PFSK-1 (cell line): Measurements from ENCODE around the gene FOSB.

Source experiments
- FOXP2 ChIP-seq: optimal IDR thresholded peaks from 2 replicates; pipeline ENCODE3; 2011; ENCODE audit warnings: borderline replicate concordance, control low read depth, inconsistent platforms; ENCODE audit not compliant: insufficient read depth; ENCODE audit errors: extremely low read length, extremely low read depth
- POLR2AphosphoS5 ChIP-seq: IDR thresholded peaks from 2 replicates; pipeline ENCODE4 v1.6.1; 2012; ENCODE audit warnings: low read depth, mild to moderate bottlenecking, control low read depth, low read length, moderate library complexity
- SIN3A ChIP-seq: IDR thresholded peaks from 2 replicates; pipeline ENCODE4 v1.6.1; 2012; ENCODE audit warnings: mild to moderate bottlenecking, low read length, moderate library complexity, borderline replicate concordance; ENCODE audit not compliant: insufficient read depth
- TAF1 ChIP-seq: IDR thresholded peaks from 2 replicates; pipeline ENCODE4 v1.6.1; 2012; ENCODE audit warnings: low read length, control low read depth, borderline replicate concordance; ENCODE audit not compliant: insufficient read depth
- TF ChIP-seq, protein P1 (sequence below), 2 experiments: IDR thresholded peaks; 2 replicates each; pipeline versions ENCODE4 v1.6.1 to v1.8.0; 2011 to 2012; ENCODE audit warnings: low read depth in 2 of 2, low read length in 2 of 2, control low read depth in 1 of 2, inconsistent platforms in 1 of 2, mild to moderate bottlenecking in 1 of 2, moderate library complexity in 1 of 2; ENCODE audit not compliant: insufficient read depth in 1 of 2

FOSB gene

GRCh38 chr19:45455707-45456499 is 11.9 kb upstream of the FOSB start:
- TF ChIP-seq POLR2AphosphoS5 (no peak), SIN3A (peak; percentile 95; the same call in 1 of the 2 replicates), TAF1 (no peak), FOXP2 (peak; percentile 19)
- TF ChIP-seq, protein P1, sequence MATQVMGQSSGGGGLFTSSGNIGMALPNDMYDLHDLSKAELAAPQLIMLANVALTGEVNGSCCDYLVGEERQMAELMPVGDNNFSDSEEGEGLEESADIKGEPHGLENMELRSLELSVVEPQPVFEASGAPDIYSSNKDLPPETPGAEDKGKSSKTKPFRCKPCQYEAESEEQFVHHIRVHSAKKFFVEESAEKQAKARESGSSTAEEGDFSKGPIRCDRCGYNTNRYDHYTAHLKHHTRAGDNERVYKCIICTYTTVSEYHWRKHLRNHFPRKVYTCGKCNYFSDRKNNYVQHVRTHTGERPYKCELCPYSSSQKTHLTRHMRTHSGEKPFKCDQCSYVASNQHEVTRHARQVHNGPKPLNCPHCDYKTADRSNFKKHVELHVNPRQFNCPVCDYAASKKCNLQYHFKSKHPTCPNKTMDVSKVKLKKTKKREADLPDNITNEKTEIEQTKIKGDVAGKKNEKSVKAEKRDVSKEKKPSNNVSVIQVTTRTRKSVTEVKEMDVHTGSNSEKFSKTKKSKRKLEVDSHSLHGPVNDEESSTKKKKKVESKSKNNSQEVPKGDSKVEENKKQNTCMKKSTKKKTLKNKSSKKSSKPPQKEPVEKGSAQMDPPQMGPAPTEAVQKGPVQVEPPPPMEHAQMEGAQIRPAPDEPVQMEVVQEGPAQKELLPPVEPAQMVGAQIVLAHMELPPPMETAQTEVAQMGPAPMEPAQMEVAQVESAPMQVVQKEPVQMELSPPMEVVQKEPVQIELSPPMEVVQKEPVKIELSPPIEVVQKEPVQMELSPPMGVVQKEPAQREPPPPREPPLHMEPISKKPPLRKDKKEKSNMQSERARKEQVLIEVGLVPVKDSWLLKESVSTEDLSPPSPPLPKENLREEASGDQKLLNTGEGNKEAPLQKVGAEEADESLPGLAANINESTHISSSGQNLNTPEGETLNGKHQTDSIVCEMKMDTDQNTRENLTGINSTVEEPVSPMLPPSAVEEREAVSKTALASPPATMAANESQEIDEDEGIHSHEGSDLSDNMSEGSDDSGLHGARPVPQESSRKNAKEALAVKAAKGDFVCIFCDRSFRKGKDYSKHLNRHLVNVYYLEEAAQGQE (IDR thresholded peaks at IDR 0.05; ENCODE audit: insufficient read depth in 1 of 2, low read depth in 2 of 2, low read length in 2 of 2): peak; percentile 62 to 67; a peak in 2 of 4 replicates

GRCh38 chr19:45456500-45456815 is 11.3 kb upstream of the FOSB start:
- TF ChIP-seq, protein P1 (IDR thresholded peaks at IDR 0.05; ENCODE audit: insufficient read depth in 1 of 2, low read depth in 2 of 2, low read length in 2 of 2): no peak
- TF ChIP-seq FOXP2: no peak
- no peak for TF ChIP-seq TAF1
- no peak for TF ChIP-seq POLR2AphosphoS5
- TF ChIP-seq SIN3A: no peak

- TF ChIP-seq TAF1 (no peak), SIN3A (no peak), FOXP2 (no peak), POLR2AphosphoS5 (no peak)
- TF ChIP-seq, protein P1 (IDR thresholded peaks at IDR 0.05; ENCODE audit: insufficient read depth in 1 of 2, low read depth in 2 of 2, low read length in 2 of 2): no peak
Observed at GRCh38 chr19:45457776-45458175, 10.0 kb upstream of the FOSB start.

- no peak for TF ChIP-seq TAF1
Observed at GRCh38 chr19:45460807-45461347, 6.9 kb upstream of the FOSB start.

- TF ChIP-seq FOXP2 (no peak), POLR2AphosphoS5 (no peak), TAF1 (no peak), SIN3A (no peak)
- TF ChIP-seq, protein P1 (IDR thresholded peaks at IDR 0.05; ENCODE audit: insufficient read depth in 1 of 2, low read depth in 2 of 2, low read length in 2 of 2): no peak
Observed at GRCh38 chr19:45462174-45462573, 5.6 kb upstream of the FOSB start.
